Measurements from ENCODE around the gene CCDC197.
A peak's percentile ranks its signal among the peaks of the same experiment; 100 is the strongest.

CCDC197 gene

GRCh38 chr14:93961620-93962019, 35.5 kb upstream of the CCDC197 start:
- DNase-seq (ENCODE audit: low spot score), result no peak

GRCh38 chr14:93962701-93963601, 34.1 kb upstream of the CCDC197 start:
- no peak for DNase-seq (ENCODE audit: low spot score)

- no peak for DNase-seq (ENCODE audit: low spot score)
Observed at GRCh38 chr14:93963692-93964091, 33.4 kb upstream of the CCDC197 start.

GRCh38 chr14:93964281-93964680, 32.8 kb upstream of the CCDC197 start:
- no peak for DNase-seq (ENCODE audit: low spot score)

- no peak for DNase-seq (ENCODE audit: low spot score)
Observed at GRCh38 chr14:93964820-93965286, 32.2 kb upstream of the CCDC197 start.

GRCh38 chr14:93965287-93965821, 31.7 kb upstream of the CCDC197 start:
- peak; percentile 87 for DNase-seq (ENCODE audit: low spot score)

GRCh38 chr14:93965946-93966474, 31.1 kb upstream of the CCDC197 start:
- DNase-seq (ENCODE audit: low spot score), result no peak

GRCh38 chr14:93967637-93968250, 29.4 kb upstream of the CCDC197 start:
- DNase-seq (ENCODE audit: low spot score), result no peak

- DNase-seq (ENCODE audit: low spot score), result no peak
Observed at GRCh38 chr14:93969082-93969828, 27.8 kb upstream of the CCDC197 start.

GRCh38 chr14:93970585-93970964, 26.5 kb upstream of the CCDC197 start:
- DNase-seq (ENCODE audit: low spot score), result no peak

GRCh38 chr14:93970965-93971634, 26.0 kb upstream of the CCDC197 start:
- DNase-seq (ENCODE audit: low spot score), result peak; percentile 58

- DNase-seq (ENCODE audit: low spot score), result no peak
Observed at GRCh38 chr14:93971635-93972027, 25.5 kb upstream of the CCDC197 start.

GRCh38 chr14:93972618-93973205, 24.4 kb upstream of the CCDC197 start:
- no peak for DNase-seq (ENCODE audit: low spot score)

- no peak for DNase-seq (ENCODE audit: low spot score)
Observed at GRCh38 chr14:93973607-93974006, 23.5 kb upstream of the CCDC197 start.

- DNase-seq (ENCODE audit: low spot score), result no peak
Observed at GRCh38 chr14:93974299-93974698, 22.8 kb upstream of the CCDC197 start.

- no peak for DNase-seq (ENCODE audit: low spot score)
Observed at GRCh38 chr14:93974833-93975232, 22.3 kb upstream of the CCDC197 start.

GRCh38 chr14:93975791-93976476, 21.2 kb upstream of the CCDC197 start:
- DNase-seq (ENCODE audit: low spot score), result peak; percentile 28

- no peak for DNase-seq (ENCODE audit: low spot score)
Observed at GRCh38 chr14:93976477-93977057, 20.5 kb upstream of the CCDC197 start, which contains the start of gene ASB2. TSS of gene ASB2 (minus strand) at chr14:93976570. CDS start at chr14:93964539, 12,031 bp downstream.

- DNase-seq (ENCODE audit: low spot score), result no peak
Observed at GRCh38 chr14:93977171-93977570, 19.9 kb upstream of the CCDC197 start.

Data from AG20443 (cell line).